Psoas muscle (tissue), 8 donors: ENCODE results near the gene RBBP6. TPM values are rescaled to one million over a fixed set of nuclear protein-coding genes. Genes with fewer than 3 reads are reported as not detected.

Experiments
- ATAC-seq, 4 donors: fragments of 200-7000 bp; cut with Tn5 transposase; one replicate each; pipeline ENCODE4 v1.9.1; 2020; ENCODE audit warnings: moderate library complexity in 3 of 4, mild to moderate bottlenecking in 2 of 4
- DNase-seq, 2 donors: peaks; one replicate each; pipeline ENCODE4 v3.0.0-alpha.2; 2020
- H3K27ac ChIP-seq: fragments of 200-600 bp; one replicate; pipeline ENCODE4 v1.8.0; 2022
- H3K27me3 ChIP-seq, 3 donors: fragments of 200-600 bp in 1 of 3; one replicate each; pipeline versions ENCODE4 v1.6.1 to v1.8.0; 2013 to 2022; ENCODE audit warnings: low read length in 2 of 3, mild to moderate bottlenecking in 2 of 3, moderate library complexity in 1 of 3; ENCODE audit not compliant: insufficient read depth in 3 of 3
- H3K36me3 ChIP-seq, 2 donors: fragments of 200-600 bp in 1 of 2; one replicate each; pipeline versions ENCODE4 v1.6.1 to v1.8.0; 2013 to 2022; ENCODE audit warnings: low read depth in 1 of 2, mild to moderate bottlenecking in 1 of 2, moderate library complexity in 1 of 2; ENCODE audit not compliant: insufficient read depth in 1 of 2
- H3K4me1 ChIP-seq: fragments of 200-600 bp; one replicate; pipeline ENCODE4 v1.8.0; 2022
- H3K4me3 ChIP-seq: fragments of 200-600 bp; one replicate; pipeline ENCODE4 v1.8.0; 2022; ENCODE audit warnings: mild to moderate bottlenecking
- H3K9me3 ChIP-seq: fragments of 200-600 bp; one replicate; pipeline ENCODE4 v1.8.0; 2022
- CTCF ChIP-seq: fragments of 200-600 bp; IDR thresholded peaks from one replicate; pipeline ENCODE4 v1.8.0; 2022; ENCODE audit warnings: antibody characterized with exemption
- WGBS, 3 donors: extraction: QIAGEN DNeasy Blood & Tissue Kit; methylation state at CpG; one replicate each; pipeline versions ENCODE4 v1.1.6 to v1.1.7; 2013; 5-methylcytosine and 5-hydroxymethylcytosine counted together
- intact Hi-C, 2 donors: fragments of 100-400 bp; cut with DNase I; formaldehyde crosslinking; loops; one replicate each; pipeline versions ENCODE4 v1.11.0 to v1.14.2; 2022
- polyA plus RNA-seq, 3 donors: library from polyadenylated mRNA; stranded (reverse); fragments of 200-250 nt; gene quantifications; one replicate each; pipeline ENCODE4 v1.2.3, GENCODE V29; 2013
- total RNA-seq, 4 donors: library from RNA; stranded (reverse); fragmentation: NEBNext Ultra II Directional in 2 of 4; extraction: Animal tissue kit (Norgen Biotek cat#: 25700) in 2 of 4; gene quantifications; one replicate each; pipeline versions ENCODE4 v1.2.1 to v1.2.4, GENCODE V29; 2021 to 2023
- donor health status: healthy with polysubstance abuse.
- donor health status: DM: no; HTN: no; CAD: no; lungs with moderate emphysema.
- donor health status: Bipolar disorder and iron deficiency.
- donor health status: healthy.
- donor health status: DM: yes; HTN: yes; CAD: no.
- donor health status: DM: no; HTN: no; CAD: no.
- donor health status: DM: no; HTN: no; CAD: no.
- donor health status: DM: yes; HTN: yes; CAD: no.

RBBP6 gene
- total and polyA plus RNA-seq, 7 donors = 11.7 to 30.7 (median 21.8) TPM

GRCh38 chr16:24514096-24514495 lies 25.3 kb upstream of the RBBP6 start:
- H3K4me1 ChIP-seq = no peaks in the 10 kb centered on the region
- H3K36me3 ChIP-seq = no peaks in the 10 kb centered on the region
- intact Hi-C loops = loop anchor here in 1 of 2 donors (10.0 kb wide), 1 partner anchor 711 kb away; no protein-coding TSS in a partner anchor
- no peaks in the 10 kb centered on the region for H3K27me3 ChIP-seq
- WGBS, 3 donors = 42 to 61% (median 46%) methylated on average over 2 of the region's 2 CpGs
- H3K27ac ChIP-seq = no peak overlapping the region
- no peak for ATAC-seq
- DNase-seq = no peak
- no peaks in the 10 kb centered on the region for H3K9me3 ChIP-seq
- TF ChIP-seq CTCF = no peak
- no peak overlapping the region for H3K4me3 ChIP-seq

GRCh38 chr16:24515186-24515585 lies 24.2 kb upstream of the RBBP6 start:
- H3K27ac ChIP-seq = no peak overlapping the region
- no peaks in the 10 kb centered on the region for H3K9me3 ChIP-seq
- intact Hi-C loops = loop anchor here in 1 of 2 donors (10.0 kb wide), 1 partner anchor 710 kb away; no protein-coding TSS in a partner anchor
- DNase-seq (no peak), ATAC-seq (no peak)
- TF ChIP-seq CTCF = no peak
- no peaks in the 10 kb centered on the region for H3K27me3 ChIP-seq
- no peaks in the 10 kb centered on the region for H3K36me3 ChIP-seq
- no peaks in the 10 kb centered on the region for H3K4me1 ChIP-seq
- WGBS, 3 donors = 39 to 79% (median 53%) methylated on average over 5 of the region's 5 CpGs
- no peak overlapping the region for H3K4me3 ChIP-seq

GRCh38 chr16:24516900-24517669 lies 22.3 kb upstream of the RBBP6 start:
- ATAC-seq = peak; percentile 83 to 97 (median 89)
- 31 to 36% (median 32%) methylated on average over 20 of the region's 20 CpGs for WGBS, 3 donors
- intact Hi-C loops = loop anchor here in 1 of 2 donors (10.0 kb wide), 1 partner anchor 708 kb away; no protein-coding TSS in a partner anchor
- no peaks in the 10 kb centered on the region for H3K9me3 ChIP-seq
- DNase-seq = peak; percentile 68 to 80
- no peaks in the 10 kb centered on the region for H3K36me3 ChIP-seq
- no peak overlapping the region for H3K27ac ChIP-seq
- peak overlapping the region; percentile 46 for H3K4me3 ChIP-seq
- H3K27me3 ChIP-seq = no peaks in the 10 kb centered on the region
- TF ChIP-seq CTCF = peak; percentile 87
- no peaks in the 10 kb centered on the region for H3K4me1 ChIP-seq

GRCh38 chr16:24518498-24518897 lies 20.9 kb upstream of the RBBP6 start:
- intact Hi-C loops = loop anchor here in 1 of 2 donors (10.0 kb wide), 1 partner anchor 706 kb away; no protein-coding TSS in a partner anchor

More at GRCh38 chr16:24518498-24518897, 20.9 kb upstream of the RBBP6 start:
- Histone ChIP-seq H3K27me3 (no peaks in the 10 kb centered on the region), H3K36me3 (no peaks in the 10 kb centered on the region), H3K4me1 (no peaks in the 10 kb centered on the region), H3K4me3 (no peak overlapping the region), H3K27ac (no peak overlapping the region), H3K9me3 (no peaks in the 10 kb centered on the region)
- ATAC-seq = no peak
- TF ChIP-seq CTCF = no peak
- no peak for DNase-seq
